Motor neuron (in vitro differentiated cells): ENCODE results near the gene LOXL3. TPM values are rescaled to one million over a fixed set of nuclear protein-coding genes. Genes with fewer than 3 reads are reported as not detected.
"Not testable (repeated sequence)": the region's sequence is repeated elsewhere in the genome, so short reads cannot be mapped to it uniquely, and the experiment has no call there.

Source experiments
- ATAC-seq, 8 experiments: fragments of 200-7000 bp; cut with Tn5 transposase; replicated peaks in 6 of 8; 2 replicates each; pipeline ENCODE4 v1.8.0; 2021; ENCODE audit warnings: mild to moderate bottlenecking in 8 of 8, moderate library complexity in 8 of 8
- H3K27ac ChIP-seq, 2 donors: fragments of 250-450 bp; sonication (Bioruptor Pico); 2 replicates each; pipeline ENCODE4 v1.9.0; 2021; ENCODE audit warnings: antibody characterized with exemption in 2 of 2, mild to moderate bottlenecking in 2 of 2, moderate library complexity in 1 of 2
- H3K4me1 ChIP-seq, 2 donors: fragments of 250-450 bp; sonication (Bioruptor Pico); replicated peaks in 1 of 2; 2 replicates each; pipeline ENCODE4 v1.6.1; 2021; ENCODE audit warnings: antibody characterized with exemption in 2 of 2, mild to moderate bottlenecking in 2 of 2, moderate library complexity in 1 of 2
- H3K4me3 ChIP-seq, 5 donors: fragments of 250-450 bp; sonication (Bioruptor Pico); 2 replicates each; pipeline ENCODE4 v1.9.0; 2021; ENCODE audit warnings: antibody characterized with exemption in 5 of 5, mild to moderate bottlenecking in 5 of 5, moderate library complexity in 4 of 5
- WGBS, 10 experiments: fragments of 450-650 bp; shearing (Covaris generic); methylation state at CpG; one replicate each; pipeline ENCODE4 v1.0.0; 2022; 5-methylcytosine and 5-hydroxymethylcytosine counted together
- in situ Hi-C, 9 experiments: fragments of 400-800 bp; cut with MboI; loops; one replicate each; pipeline ENCODE4 v1.15.0; 2021; ENCODE audit warnings: low sequenced_read_pairs in 9 of 9, low pct_unique_long_range_greater_than_20kb in 2 of 9; ENCODE audit not compliant: unreplicated experiment in 9 of 9
- total RNA-seq, 8 experiments: library from RNA; unstranded; fragments of 300-600 nt; gene quantifications; 2 replicates each; pipeline versions ENCODE4 v1.2.3 to v1.2.4, GENCODE V29; 2022

LOXL3 gene
- total RNA-seq, 8 experiments from 2014 or later = 0.54 to 29.3 (median 9.1) TPM

GRCh38 chr2:74571058-74571457 is 17.3 kb upstream of the LOXL3 start:
- whole genome bisulfite sequencing, 10 experiments = 60 to 100% (median 79%) methylated on average over 1 of the region's 1 CpG
- ATAC-seq = no peak
- no peak overlapping the region for H3K27ac ChIP-seq
- in situ Hi-C loops = no loop called here
- no peaks in the 10 kb centered on the region for H3K4me1 ChIP-seq
- H3K4me3 ChIP-seq = no peak overlapping the region

GRCh38 chr2:74569686-74570085 is 15.9 kb upstream of the LOXL3 start:
- no peak for ATAC-seq
- Histone ChIP-seq H3K4me1 (no peaks in the 10 kb centered on the region), H3K27ac (no peak overlapping the region), H3K4me3 (no peak overlapping the region)
- 20 to 100% (median 33%) methylated on average over 1 of the region's 1 CpG; no CpG with 5 or more reads in 6 of the 10 experiments for WGBS, 10 experiments
- in situ Hi-C loops = no loop called here

DNA sequence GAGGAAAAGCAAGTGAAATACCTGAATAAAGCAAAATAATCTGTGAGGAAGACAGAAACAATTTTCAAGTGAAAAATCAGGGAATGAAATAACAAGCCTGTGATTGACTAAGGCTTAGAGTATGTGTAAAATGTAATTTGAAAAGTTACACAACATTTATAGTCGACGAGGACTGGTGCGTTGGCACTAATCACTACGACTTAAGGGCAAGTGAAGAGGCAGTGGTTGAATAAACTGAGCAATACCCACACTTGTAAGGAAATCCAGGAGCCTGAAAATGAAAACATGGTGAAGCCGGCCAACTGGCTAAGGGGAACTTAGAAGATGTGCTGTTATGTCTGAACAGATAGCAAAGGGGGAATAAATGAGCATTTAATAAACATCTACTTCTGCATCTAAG is 14.1 kb upstream of the LOXL3 start:
- WGBS, 10 experiments = 4 to 83% (median 75%) methylated on average over 2 to 5 of the region's 5 CpGs
- no peak overlapping the region for H3K27ac ChIP-seq

GRCh38 chr2:74566754-74567085 is 13.0 kb upstream of the LOXL3 start:
- Histone ChIP-seq H3K4me1 (no peaks in the 10 kb centered on the region), H3K4me3 (no peak overlapping the region), H3K27ac (no peak overlapping the region)
- ATAC-seq = peak in 2 of 8 experiments; percentile 36 to 70
- in situ Hi-C loops = no loop called here

More for the DNA sequence above, 14.1 kb upstream of the LOXL3 start:
- no peak for ATAC-seq
- Histone ChIP-seq H3K4me1 (no peaks in the 10 kb centered on the region), H3K4me3 (no peak overlapping the region)
- in situ Hi-C loops = no loop called here

DNA sequence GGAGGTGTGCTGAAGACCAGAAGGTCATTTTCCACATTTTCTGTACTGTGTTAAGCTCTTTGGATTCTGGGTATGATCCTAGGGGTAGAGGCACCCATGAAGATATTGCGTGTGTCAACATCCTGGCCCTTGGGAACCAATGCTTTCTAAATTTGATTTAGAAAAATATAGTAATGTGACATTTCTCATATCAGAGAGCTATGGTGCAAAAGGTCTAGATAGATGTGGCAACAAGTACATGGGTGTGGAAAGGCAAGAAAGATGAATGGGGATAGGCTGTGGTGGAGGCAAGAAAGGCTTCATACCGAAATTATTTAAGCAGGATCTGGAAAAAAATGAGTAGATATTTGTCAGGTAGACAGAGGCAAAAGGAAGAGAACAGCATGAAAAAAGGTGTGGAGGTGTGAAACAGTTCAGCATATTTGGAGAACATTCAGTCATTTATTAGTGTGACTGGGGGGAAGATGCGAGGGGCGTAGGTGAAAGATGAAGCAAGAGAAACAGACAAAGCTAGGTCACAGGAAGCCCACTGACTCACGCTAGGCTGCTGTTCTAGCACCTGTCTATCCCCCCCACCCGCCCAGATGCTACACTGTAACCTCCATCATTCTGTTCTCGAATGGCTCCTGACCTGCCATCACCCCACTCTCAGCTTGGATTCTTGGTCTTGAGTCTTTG is 12.5 kb upstream of the LOXL3 start:
- no peak for ATAC-seq
- no peak overlapping the region for H3K27ac ChIP-seq
- in situ Hi-C loops = no loop called here
- H3K4me3 ChIP-seq = no peak overlapping the region
- 45 to 90% (median 88%) methylated on average over 1 to 6 of the region's 7 CpGs; no CpG with 5 or more reads in 1 of the 10 experiments for WGBS, 10 experiments
- H3K4me1 ChIP-seq = no peaks in the 10 kb centered on the region

DNA sequence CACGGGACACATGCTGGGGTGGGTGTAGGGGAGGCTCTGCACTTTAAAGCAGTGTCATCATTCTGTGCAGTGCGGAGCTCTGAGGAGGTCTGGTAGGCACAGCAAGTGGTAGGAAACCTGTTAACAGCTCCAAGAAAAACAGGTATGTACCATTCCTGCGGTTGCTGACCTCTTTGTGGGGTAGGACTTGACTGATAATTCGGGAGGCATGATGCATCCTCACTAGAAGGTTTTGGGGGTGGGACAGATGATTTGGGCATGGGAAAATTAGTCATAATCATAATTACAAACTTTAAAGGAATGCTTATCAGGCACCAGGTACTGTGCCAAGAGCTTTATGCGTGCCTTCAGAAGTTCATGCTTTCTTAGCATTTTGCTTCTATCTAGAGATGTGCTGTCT is 10.5 kb upstream of the LOXL3 start:
- Histone ChIP-seq H3K27ac (no peak overlapping the region), H3K4me1 (no peaks in the 10 kb centered on the region), H3K4me3 (no peak overlapping the region)
- in situ Hi-C loops = no loop called here
- no peak for ATAC-seq
- WGBS, 10 experiments = 10 to 85% (median 70%) methylated on average over 2 to 5 of the region's 5 CpGs; no CpG with 5 or more reads in 2 of the 10 experiments

- H3K27ac ChIP-seq = no peak overlapping the region
- no peak overlapping the region for H3K4me3 ChIP-seq
- ATAC-seq = no peak
- in situ Hi-C loops = no loop called here
- 50 to 85% (median 71%) methylated on average over 1 to 6 of the region's 7 CpGs; no CpG with 5 or more reads in 2 of the 10 experiments for WGBS, 10 experiments
- H3K4me1 ChIP-seq = no peaks in the 10 kb centered on the region
Observed at GRCh38 chr2:74562126-74562775, 8.5 kb upstream of the LOXL3 start.

DNA sequence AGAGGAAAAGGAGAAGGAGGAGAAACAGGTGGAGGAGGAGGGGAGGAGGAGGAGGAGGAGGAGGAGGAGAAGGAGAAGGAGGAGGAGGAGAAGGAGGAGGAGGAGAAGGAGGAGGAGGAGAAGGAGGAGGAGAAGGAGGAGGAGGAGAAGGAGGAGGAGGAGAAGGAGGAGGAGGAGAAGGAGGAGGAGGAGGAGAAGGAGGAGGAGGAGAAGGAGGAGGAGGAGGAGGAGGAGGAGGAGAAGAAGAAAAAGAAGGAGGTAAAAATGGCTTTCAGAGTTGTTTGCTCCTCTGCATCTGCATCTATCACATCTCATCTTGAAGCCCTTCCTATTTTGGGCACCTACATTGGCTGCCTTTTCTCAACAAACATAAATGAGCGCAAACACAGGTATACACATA is 7.3 kb upstream of the LOXL3 start:
- in situ Hi-C loops, ATAC-seq, H3K4me3 ChIP-seq, H3K4me1 ChIP-seq, H3K27ac ChIP-seq: not testable (repeated sequence)
- 100% methylated on average over 1 of the region's 1 CpG; no CpG with 5 or more reads in 8 of the 10 experiments for WGBS, 10 experiments

- in situ Hi-C loops = no loop called here
- WGBS, 10 experiments = 40 to 90% (median 61%) methylated on average over 1 to 2 of the region's 6 CpGs; no CpG with 5 or more reads in 6 of the 10 experiments
Observed at GRCh38 chr2:74560591-74560990, 6.8 kb upstream of the LOXL3 start.

DNA sequence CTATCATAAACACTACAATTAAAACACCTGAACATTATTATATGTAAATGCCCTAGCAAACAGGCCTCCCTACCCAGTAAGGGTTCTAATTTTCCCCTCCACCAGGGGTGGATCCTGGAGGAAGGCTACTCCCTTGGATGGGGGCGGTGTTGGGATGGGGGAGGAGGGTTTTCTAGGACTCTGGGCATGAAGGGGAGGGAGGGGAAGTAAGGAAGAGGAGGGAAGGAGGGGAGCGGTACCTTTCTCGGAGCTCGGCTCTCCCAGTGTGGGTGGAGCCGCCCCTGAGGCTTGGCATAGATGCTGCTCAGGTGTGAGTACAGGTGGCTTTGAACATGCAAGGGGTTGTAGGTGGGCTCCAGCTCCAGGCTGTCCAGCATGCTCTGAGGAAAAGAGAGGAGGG is 6.2 kb upstream of the LOXL3 start:
- no peak overlapping the region for H3K27ac ChIP-seq
- in situ Hi-C loops = no loop called here
- no peak overlapping the region for H3K4me3 ChIP-seq
- 0% methylated on average over 1 of the region's 5 CpGs; no CpG with 5 or more reads in 9 of the 10 experiments for WGBS, 10 experiments
- ATAC-seq = no peak
- peaks cover 0 to 4% of the 10 kb centered on the region in 2 donors for H3K4me1 ChIP-seq

More at GRCh38 chr2:74560591-74560990, 6.8 kb upstream of the LOXL3 start:
- H3K4me1 ChIP-seq = no peaks in the 10 kb centered on the region
- H3K27ac ChIP-seq = no peak overlapping the region
- no peak for ATAC-seq
- H3K4me3 ChIP-seq = no peak overlapping the region

DNA sequence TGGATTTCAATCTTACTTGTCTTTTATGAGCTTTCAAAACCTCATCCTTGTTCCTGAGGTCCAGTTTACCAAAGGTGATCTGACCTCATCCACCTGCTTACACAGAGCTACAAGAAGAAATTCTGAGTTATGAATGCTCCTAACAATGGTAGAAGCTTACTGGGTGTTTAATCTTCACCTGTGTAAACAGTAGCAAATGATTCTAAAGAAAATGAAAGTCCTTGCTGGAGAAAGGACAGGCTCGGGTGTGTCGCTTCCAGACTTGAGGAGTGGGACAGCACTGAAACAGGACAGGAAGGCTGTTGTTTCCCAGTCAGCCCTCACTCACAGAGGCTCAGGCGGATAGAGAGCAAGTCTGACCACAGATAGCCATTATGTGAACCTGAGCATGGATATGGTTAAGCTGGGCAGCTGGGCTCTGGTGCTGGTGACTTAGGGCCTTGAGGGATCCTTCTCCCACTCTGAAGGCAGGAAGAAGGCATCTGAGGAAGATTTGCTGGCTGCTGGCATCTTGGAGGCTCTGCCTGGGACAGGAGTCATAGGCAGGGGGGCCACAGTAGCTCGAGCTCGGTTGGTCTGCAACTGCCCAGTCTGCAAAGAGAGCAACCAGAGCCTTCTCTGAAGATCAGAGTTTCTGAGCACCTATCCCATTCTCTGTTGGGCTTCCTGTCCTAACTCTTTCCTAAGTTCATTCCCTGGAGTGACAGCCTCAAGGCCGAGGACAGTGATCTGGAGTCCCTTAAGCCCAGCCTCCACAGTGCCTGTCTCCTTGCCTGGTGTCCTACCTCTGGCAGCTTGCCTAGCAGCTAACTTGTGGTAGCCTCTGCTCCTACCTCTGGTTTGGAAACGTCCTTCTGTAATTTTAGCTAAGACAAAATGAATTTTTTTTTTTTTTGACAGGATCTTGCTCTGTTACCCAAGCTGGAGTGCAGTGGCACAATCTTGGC is 4.8 kb upstream of the LOXL3 start:
- 0 to 89% (median 71%) methylated on average over 1 to 7 of the region's 7 CpGs; no CpG with 5 or more reads in 3 of the 10 experiments for WGBS, 10 experiments
- no peak for ATAC-seq
- in situ Hi-C loops = no loop called here
- no peak overlapping the region for H3K27ac ChIP-seq
- H3K4me3 ChIP-seq = no peak overlapping the region
- peaks cover 0 to 4% of the 10 kb centered on the region in 2 donors for H3K4me1 ChIP-seq

GRCh38 chr2:74556831-74557370 is 3.2 kb upstream of the LOXL3 start:
- no peak overlapping the region for H3K27ac ChIP-seq
- no peak overlapping the region for H3K4me3 ChIP-seq
- no peak for ATAC-seq
- in situ Hi-C loops = no loop called here
- WGBS, 10 experiments = 80 to 85% (median 83%) methylated on average over 1 to 3 of the region's 6 CpGs; no CpG with 5 or more reads in 7 of the 10 experiments
- peaks cover 10 to 15% of the 10 kb centered on the region in 2 donors for H3K4me1 ChIP-seq

GRCh38 chr2:74556159-74556558 is 2.4 kb upstream of the LOXL3 start:
- no peak for ATAC-seq
- H3K27ac ChIP-seq = no peak overlapping the region
- in situ Hi-C loops = no loop called here

More at GRCh38 chr2:74556159-74556558, 2.4 kb upstream of the LOXL3 start:
- H3K4me3 ChIP-seq = no peak overlapping the region
- peaks cover 10 to 15% of the 10 kb centered on the region in 2 donors for H3K4me1 ChIP-seq
- 97% methylated on average over 5 of the region's 14 CpGs; no CpG with 5 or more reads in 9 of the 10 experiments for WGBS, 10 experiments
